Measurements from ENCODE around the gene CALY.
A peak's percentile ranks its signal among the peaks of the same experiment; 100 is the strongest.

Gene CALY

GRCh38 chr10:133350283-133350949 lies 13.7 kb upstream of the CALY start:
- DNase-seq: no peak

- no peak for DNase-seq
Observed at GRCh38 chr10:133349577-133350011, 12.9 kb upstream of the CALY start.

- no peak for DNase-seq
Observed at GRCh38 chr10:133349160-133349568, 12.5 kb upstream of the CALY start.

- DNase-seq: no peak
Observed at GRCh38 chr10:133347710-133348517, 11.2 kb upstream of the CALY start.

GRCh38 chr10:133346413-133346812 lies 9.7 kb upstream of the CALY start:
- no peak for DNase-seq

- no peak for DNase-seq
Observed at GRCh38 chr10:133344236-133344635, 7.5 kb upstream of the CALY start.

GRCh38 chr10:133343558-133343957 lies 6.9 kb upstream of the CALY start:
- no peak for DNase-seq

- DNase-seq: no peak
Observed at GRCh38 chr10:133342942-133343341, 6.2 kb upstream of the CALY start.

- DNase-seq: no peak
Observed at GRCh38 chr10:133341983-133342382, 5.3 kb upstream of the CALY start.

- no peak for DNase-seq
Observed at GRCh38 chr10:133339708-133340380, 3.1 kb upstream of the CALY start.

- DNase-seq: no peak
Observed at GRCh38 chr10:133338080-133339071, 1.7 kb upstream of the CALY start.

GRCh38 chr10:133337370-133337725 lies 652 bp upstream of the CALY start:
- no peak for DNase-seq

- DNase-seq: no peak
Observed at GRCh38 chr10:133336118-133336576, 549 bp downstream of the CALY start.

- no peak for DNase-seq
Observed at GRCh38 chr10:133335246-133336117, 1.2 kb downstream of the CALY start.

- no peak for DNase-seq
Observed at GRCh38 chr10:133334503-133335245, 2.0 kb downstream of the CALY start.

- DNase-seq: no peak
Observed at GRCh38 chr10:133332936-133333699, 3.6 kb downstream of the CALY start.

GRCh38 chr10:133329491-133330202 lies 7.0 kb downstream of the CALY start:
- DNase-seq: peak; percentile 53

- DNase-seq: no peak
Observed at GRCh38 chr10:133328358-133329343, 8.0 kb downstream of the CALY start.
